GM19395 (cell line): ENCODE results near the gene IFI30.

Experiments
- ATAC-seq: cut with Tn5 transposase; IDR thresholded peaks from one replicate; pipeline ENCODE4 v1.9.1; 2021; ENCODE audit warnings: mild to moderate bottlenecking, moderate library complexity; ENCODE audit not compliant: unreplicated experiment

Gene IFI30

DNA sequence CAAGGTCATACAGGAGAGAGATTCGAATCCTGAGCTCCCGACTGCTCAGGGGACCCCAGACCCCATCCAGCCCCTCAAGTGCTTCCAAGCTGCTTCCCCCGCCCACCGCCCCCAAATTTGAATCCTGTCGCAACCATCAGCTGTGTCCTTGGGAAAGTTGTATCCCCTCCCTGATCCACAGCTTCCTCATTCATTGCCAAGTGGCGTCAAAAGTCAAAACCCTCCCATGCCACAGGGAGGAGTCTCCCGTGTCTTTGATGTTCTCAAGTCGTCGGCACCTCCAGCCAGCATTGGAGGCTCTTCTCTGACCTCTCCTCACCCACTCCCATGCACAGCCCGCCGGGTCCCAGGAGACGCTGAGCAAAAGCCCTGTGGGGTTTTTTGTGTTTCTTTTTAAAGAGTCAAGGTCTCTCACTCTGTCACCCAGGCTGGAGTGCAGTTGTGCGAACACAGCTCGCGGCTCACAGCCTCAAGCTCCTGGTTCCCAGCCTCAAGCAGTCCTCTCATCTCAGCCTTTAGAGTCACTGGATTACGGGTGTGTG is 2.8 kb upstream of the IFI30 start:
- no peak for ATAC-seq

DNA sequence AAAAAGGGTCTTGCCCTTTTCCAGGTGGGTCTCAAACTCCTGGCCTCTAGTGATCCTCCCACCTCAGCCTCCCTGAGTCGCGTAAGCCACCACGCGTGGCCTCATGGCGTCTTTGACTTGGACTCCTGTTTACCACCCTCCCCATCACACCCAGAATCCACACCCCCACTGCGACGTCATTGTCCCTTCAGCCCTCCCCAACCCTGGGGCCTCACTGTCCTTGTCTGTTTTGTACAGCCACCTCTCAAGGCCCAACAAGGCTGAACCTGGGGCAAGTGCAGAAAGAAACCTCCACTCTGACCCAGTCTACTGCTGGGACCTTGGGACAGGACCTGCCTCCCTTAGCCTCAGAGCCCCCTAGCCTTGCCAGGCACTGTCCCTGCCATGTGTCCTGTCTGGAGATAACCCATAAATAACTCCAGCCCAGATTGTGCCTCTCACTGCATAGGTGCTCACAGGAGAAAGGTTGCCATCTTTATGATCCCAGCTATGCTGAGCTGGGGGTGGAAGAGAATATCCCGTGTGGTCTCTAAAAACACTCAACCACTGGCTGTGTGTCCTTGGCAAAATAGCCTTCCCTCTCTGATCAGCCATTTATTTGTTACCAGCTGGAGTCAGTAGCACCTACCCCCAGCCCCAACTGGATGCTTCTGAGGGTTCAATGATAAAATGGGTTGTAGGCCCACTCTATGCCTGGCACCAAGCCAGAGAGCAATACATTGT is 1.8 kb upstream of the IFI30 start:
- ATAC-seq, result no peak

DNA sequence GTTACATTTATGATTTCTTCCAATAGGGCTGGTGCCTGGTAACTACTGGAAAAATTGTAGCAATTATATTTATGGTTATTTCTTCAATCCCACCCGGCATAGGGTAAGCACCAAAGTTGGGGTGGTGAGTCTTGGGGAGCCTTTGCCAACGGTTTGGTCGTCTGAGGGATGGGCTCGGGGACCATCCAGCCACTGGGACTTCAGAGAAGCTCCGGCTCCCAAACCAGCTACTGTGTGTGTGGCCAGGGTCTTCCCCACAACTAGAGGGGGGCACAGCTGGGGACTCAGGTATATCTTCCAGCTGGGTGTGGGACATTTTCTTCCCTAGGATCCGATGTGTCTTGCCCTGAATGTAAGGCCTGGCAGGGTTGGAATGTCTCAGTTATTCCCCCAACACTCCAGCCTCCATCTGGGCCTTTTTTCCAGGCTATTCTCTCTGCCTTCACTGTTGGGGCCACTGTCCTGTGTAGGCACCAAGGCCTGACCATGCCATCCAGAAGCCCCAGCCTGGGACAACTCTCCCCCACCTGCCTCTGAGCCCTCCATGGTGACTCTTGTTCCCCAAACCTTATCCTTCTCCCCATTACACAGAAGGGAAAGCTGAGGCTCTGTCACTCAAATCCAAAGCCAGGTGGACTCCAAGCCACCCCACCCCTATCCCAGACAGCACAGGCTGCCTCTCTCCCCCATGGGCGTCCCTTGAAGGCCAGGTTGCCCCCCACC is 1.1 kb upstream of the IFI30 start:
- no peak for ATAC-seq

DNA sequence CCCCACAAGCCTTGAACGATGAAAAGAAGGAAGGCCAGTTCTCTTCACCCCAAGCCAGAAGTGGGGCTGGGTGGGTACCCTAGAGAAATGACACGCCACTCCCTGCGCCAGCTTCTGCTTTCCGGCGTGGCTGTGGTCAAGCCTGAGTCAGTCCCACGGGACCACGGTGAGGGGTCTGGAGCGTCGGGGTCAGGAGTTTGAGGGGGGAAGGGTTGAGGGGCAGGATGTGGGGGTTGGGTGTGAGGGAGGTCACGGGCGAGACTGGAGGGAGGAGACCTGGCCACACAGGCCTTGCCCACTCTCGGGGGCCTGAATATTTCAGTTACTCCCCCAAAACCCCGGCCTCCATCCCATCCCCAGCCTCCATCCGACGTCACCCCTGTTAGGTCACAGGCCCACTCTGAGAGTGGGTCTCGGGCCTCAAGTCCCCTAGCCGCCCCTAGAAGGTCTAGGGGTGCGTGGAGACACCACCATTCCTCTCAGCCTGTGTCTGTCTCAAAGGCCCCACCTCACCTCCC is 500 bp upstream of the IFI30 start:
- peak; percentile 2 for ATAC-seq

DNA sequence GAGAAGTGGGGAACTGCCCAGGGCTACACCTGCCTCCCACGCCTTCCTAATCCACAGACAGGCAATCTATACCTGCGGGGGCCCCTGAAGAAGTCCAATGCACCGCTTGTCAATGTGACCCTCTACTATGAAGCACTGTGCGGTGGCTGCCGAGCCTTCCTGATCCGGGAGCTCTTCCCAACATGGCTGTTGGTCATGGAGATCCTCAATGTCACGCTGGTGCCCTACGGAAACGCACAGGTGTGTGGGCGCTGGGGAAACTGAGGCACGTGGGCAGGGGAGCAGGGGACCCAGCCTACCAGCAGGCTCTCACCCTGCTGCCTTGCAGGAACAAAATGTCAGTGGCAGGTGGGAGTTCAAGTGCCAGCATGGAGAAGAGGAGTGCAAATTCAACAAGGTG is 1.4 kb downstream of the IFI30 start:
- ATAC-seq, result no peak

DNA sequence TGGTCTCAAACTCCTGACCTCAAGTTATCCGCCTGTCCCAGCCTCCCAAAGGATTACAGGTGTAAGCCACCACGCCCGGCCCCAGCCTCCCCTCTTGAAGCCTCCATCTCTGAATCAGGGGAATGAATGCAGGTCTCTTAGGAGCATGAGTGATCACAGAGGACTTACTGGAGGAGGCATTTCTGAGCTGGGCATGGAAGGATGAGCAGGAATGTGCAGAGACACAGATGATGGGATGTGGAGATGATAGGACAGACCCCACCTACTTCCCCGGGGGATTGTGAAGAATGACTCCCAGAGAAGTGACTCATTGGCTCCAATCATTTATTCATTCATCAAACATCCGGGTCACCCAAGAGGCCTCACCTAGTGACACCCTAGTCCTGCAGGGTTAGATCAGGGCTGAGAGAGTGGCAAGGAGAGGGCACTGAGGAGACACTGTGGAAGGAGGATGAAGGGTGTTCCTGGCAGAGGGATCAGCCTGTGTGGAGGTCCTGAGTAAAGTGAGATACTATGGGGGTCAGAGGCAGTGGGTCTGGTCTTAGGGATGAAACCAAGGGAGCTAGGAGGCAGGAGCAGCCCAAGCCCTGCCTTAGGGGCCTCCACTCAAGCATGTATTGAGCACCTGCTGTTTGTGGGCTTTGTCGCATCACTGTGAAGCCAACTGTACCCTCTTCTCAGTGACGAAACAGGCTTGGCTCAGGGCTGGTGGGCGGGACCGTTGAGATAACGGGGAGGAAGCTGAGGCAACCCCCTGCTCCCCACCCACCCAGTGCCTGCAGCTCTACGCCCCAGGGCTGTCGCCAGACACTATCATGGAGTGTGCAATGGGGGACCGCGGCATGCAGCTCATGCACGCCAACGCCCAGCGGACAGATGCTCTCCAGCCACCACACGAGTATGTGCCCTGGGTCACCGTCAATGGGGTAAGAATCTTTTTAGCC is 3.0 kb downstream of the IFI30 start:
- ATAC-seq, result no peak

DNA sequence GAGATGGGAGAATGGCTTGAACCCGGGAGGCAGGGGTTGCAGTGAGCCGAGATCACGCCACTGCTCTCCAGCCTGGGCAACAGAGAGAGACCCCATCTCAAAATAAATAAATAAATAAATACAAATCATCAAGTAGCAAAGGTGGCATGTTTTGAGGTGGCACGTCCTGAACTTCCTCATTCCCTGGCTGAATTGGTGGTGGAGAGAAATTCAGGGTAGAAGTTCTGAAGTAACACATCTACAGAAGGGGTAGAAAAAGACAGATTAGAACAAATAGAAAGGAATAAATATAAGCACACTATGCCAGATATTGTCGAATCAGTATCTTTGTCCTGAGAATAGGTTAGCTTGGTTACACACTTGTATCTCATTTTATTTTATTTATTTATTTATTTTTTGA is 6.3 kb downstream of the IFI30 start:
- no peak for ATAC-seq

DNA sequence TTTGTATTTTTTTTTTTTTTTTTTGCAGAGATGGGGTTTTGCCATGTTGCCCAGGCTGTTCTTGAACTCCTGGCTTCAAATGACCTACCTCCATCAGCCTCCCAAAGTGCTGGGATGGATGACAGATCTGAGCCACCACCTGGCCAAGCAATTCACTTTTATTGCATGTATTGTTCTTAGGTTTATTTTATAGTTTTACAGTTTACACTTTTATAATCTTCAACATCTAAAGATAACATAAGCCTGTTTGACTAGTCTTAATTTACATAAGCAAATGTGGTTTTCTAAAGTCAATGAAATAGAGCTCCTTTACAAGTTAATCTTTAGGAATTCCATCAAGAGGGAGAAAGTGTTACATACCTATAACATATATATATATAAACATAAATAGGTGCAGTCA is 9.9 kb downstream of the IFI30 start:
- no peak for ATAC-seq

DNA sequence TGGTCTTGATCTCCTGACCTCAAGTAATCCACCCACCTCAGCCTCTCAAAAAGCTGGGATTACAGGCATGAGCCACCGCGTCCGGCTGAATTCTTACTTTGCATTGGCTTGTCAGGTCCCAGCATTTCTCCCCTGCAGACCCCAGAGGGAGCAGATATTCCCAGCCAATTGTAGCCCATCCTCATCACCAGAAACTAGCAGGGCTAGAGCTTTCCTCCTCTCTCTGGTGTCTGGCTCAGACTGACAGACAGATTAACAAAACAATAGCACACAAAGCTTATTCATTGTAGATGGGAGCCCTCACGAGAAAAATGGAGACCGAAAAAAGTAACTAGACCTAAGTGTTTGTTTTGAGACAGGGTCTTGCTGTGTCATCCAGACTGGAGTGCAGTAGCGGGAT is 11.9 kb downstream of the IFI30 start:
- ATAC-seq, result no peak

DNA sequence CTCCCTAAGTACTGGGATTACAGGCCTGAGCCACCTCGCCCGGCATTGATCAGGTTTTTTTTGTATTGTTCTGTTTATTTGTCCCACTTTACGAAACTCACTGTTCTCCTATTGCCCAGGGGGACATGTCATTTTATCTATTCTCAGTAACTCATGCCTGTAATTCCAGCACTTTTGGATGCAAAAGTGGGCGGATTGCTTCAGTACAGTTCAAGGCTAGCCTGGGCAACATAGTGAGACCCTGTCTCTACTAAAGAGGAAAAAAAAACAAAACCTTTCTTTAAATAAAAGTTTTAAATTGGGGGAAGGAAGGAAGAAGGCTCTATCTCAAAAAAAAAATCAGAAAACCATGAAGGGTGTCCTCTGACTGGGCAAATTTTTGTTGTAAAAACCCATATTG is 16.7 kb downstream of the IFI30 start:
- ATAC-seq, result no peak

DNA sequence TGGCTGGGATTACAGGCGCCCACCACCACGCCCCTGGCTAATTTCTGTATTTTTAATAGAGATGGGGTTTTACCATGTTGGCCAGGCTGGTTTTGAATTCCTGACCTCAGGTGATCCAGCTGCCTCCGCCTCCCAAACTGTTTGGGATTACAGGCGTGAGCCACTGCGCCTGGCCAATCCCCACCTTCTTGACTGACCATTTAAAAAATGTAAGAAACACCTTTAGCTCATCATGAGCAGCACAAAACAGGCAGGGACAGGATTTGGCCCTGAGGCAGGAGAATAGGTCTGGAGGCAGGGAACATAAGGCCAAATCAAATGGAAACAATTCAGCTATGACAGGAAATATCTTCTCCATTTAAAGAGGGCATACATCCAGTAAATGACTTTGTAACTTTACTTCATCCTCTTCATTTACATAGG is 18.0 kb downstream of the IFI30 start:
- ATAC-seq, result no peak

DNA sequence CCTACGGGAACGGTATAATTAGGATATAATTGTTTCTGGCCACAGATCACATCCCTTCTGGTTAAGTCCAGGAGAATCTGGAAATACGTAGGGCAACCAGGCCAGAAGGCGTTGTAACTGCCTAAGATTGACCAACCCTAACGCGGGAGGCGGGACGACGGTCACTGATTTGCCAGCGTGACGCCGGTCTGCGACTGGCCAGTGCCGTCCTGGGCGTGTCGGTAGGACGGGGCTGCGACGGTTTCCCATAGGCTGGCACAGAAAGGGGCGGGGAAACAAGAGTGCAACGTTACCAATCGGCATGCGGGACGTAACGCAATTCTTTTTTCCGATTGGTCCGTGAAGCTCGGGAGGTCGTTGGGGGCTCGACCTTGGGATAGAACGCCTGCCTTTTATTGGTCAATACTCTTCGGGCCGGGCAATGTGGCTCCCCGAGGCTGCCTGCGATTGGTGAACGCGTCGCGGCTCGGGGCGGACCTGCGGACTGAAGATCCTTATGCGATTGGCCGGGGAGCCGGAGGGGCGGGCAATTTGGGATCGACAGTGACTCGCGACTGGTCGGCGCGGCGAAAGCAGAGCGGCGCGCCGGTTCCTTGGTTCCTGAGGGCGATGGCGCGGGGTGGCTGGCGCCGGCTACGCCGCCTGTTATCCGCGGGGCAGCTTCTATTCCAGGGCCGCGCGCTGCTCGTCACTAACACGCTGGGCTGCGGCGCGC is 19.2 kb downstream of the IFI30 start, which contains the start of gene MPV17L2:
Gene MPV17L2, plus strand, starts transcription at position 546 of the 715 bp plus-strand sequence. Its CDS starts 64 bp downstream, at position 610.
- ATAC-seq, result peak; percentile 88

DNA sequence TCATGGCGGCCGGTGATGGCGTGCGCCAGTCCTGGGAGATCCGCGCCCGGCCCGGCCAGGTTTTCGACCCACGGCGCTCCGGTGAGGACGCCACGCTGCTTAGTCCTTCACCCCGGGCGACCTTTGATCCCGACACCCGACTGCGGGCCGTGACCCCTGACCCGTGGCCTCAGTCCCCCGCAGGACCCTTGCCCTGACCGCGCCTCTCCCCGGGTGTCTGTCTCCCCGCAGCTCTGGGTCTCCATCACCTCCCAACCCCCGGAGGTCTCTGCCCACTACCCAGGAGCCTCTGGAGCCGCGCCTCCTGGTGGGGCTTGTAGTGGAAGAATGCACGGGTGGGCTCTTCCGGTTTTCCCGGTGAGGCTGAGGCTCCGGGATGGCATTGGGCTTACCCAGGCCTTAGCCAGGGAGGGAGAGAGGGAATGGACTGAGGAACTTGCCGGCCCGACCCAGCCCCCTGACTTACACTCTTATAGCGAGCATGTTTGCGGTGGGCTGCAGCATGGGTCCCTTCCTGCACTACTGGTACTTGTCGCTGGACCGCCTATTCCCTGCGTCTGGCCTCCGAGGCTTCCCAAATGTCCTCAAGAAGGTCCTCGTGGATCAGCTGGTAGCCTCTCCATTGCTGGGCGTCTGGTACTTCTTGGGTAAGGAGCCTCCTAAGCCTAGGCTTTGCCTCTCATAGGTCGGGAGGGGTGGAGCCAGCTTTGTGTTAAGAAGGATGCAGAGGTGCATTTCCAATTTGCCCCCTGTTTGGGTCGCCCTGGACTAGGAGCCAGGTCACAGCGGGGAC is 20.0 kb downstream of the IFI30 start:
- ATAC-seq, result no peak

DNA sequence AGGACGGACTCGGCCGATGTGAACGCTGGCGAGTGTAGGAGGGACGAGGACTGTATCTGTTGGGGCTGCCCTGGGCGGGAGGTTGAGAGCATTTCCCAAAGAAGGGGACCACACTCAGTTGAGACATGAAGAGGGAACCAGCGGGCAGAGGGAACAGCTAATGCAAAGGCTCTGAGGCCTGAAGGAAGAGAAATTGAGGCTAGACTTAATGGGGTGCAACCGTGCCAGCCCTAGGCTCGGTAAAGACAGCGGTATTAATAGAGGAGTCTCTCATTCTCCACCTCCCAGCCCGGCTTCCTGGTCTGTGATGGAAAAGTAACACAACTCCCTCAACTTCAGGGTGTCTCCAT is 20.5 kb downstream of the IFI30 start:
- no peak for ATAC-seq

DNA sequence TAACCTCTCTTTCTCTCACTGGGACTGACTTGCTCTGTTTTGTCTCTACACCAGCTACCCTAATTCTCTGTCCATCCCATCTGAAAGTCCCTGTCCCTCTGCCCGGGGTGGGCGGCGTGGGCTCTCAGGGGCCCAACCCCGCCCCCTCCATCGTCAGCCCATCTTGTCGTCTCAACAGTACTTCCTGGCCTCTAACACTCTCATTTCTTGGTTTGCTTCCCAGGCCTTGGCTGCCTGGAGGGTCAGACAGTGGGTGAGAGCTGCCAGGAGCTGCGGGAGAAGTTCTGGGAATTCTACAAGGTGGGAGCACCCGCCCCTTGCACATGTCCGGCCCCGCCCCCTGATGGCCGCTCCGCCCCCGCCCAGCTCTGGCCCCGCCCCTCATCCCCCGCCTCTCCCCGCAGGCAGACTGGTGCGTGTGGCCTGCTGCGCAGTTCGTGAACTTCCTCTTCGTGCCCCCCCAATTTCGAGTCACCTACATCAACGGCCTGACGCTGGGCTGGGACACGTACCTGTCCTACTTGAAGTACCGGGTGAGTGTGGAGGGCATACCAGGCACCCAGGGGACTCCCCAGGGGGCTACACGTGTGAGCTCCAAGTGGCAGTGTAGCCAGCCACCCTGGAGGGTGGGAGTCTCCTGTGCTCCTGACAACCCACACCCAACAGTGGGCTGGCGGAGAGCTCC is 21.1 kb downstream of the IFI30 start:
- ATAC-seq, result no peak

DNA sequence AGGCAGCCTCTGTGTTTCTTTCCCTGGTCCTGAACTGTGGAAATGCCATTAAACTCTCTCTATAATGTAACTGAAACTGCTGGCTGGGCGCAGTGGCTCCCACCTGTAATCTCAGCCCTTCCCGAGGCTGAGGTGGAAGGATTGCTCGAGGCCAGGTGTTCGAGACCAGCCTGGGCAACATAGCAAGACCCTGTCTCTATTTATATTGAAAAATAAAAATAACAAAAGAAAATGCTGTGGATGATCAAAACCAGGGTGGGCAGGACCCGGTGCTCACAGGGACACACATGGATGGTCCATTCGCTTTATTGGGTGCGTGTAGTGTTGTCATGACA is 22.9 kb downstream of the IFI30 start:
- no peak for ATAC-seq

DNA sequence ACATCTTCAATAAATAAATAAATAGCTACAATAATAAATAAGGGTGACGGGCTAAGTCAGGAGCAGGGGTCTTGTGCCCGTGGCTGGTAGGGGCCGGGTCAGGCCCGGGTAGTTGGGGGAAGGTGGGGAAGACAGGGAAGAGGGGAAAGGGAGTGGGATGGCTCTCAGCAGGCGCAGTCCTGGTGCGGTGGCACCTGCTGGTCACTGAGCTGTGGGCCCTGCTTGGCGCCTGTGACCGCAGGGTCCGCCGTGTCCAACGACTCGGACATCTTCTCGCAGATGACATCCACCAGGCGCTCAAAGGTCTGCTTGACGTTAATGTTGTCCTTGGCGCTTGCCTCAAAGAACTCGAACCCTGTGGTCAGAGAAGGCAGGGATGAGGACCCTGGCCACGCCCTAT is 23.7 kb downstream of the IFI30 start:
- ATAC-seq, result no peak

DNA sequence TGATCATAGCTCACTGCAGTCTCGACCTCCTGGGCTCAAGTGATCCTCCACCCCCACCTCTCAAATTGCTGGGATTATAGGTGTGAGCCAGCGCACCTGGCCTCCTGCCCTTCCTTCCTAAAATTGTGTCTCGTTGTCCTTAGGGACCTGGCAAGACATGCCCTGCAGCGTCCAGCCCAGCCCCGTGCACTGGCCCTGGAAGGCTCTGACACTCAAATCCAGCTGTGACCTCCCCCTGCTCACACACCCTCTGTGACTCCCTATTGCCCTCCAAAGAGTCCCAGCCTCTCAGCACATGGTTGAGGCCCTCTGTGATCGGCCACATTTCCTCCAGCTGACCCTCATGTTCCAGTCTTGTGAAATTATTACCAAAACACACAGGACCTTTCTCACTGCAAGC is 24.3 kb downstream of the IFI30 start:
- no peak for ATAC-seq

DNA sequence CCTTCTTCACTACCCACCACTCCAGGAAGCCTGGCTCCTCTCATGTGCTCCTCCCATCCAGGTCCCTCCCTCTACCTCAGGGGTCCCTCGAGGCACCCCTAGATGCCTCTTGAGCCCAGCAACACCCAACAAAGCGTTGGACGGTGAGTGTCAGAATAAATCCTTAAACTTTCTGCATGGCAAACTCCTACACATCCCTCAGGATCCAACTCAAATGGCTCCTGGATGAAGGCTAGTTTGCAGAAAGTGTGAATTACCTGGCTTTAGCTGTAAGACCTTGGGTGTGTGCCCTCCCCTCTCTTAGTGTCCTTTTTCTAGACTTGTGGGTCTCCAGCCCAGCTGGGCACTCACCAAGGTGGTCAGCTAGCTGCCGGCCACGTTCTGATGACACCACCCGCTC is 24.8 kb downstream of the IFI30 start:
- no peak for ATAC-seq
